Stimulated activated CD4-positive, alpha-beta T cell treated with anti-CD3 and anti-CD28 coated beads, TNF-alpha, amount 100 ng/mL, for 48 hours (primary cell): Measurements from ENCODE around the gene CAPN7.

Source experiments
- DNase-seq, 3 donors: peaks; one replicate each; pipeline ENCODE4 v3.0.0-alpha.2; 2020; ENCODE audit warnings: low read depth in 3 of 3

Gene CAPN7

DNA sequence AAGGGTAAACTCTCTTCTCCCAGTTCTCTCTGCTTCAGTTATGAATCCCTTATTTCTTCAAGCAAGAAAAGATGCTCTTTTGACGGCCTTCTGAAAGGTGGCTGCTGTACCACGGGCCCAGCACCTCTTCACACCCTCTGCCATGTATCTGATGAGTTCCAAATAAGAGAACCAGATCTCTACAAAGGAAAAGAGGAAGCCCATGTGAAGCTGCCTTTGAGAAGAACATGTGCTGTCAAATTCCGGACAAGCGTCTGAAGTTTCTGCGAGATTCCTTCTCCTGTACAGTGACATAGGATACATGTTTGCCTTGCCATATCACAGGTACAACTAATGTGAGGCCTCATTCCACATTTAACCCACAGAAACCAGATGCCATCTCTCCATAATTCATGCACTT lies 67.2 kb downstream of the CAPN7 start:
- no peak for DNase-seq

DNA sequence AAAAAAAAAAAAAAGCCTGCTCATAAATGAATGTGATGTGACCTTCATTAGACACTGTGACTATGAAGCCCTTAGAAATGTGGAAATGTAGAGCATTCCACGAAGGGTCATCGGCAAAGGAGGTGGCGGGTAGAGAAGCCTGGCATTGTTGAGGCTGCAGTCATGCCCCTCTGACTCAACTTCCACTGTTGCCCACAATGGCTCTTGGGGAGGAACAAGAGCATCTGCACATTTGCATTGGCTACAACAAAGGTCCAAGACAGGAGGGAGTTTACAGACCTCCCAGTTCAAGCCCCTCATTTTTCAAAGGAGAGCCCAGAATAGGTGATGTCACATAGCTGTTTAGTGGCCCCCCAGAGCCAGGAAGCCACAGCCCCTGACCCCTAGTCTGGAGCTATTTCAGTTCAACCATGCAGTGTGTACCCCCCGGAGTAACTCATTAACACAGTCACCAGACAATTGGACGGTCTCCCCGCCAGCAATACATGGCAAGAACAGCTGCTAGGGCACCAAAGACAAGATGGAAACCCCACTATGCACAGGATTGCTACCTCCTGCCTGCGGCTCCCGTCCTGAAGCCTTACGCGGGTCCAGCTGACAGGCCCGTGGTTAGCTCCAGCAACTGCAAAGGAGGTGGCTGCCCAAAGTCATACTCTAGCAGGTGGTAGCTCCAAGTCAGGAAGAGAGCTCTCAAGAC lies 70.1 kb downstream of the CAPN7 start:
- DNase-seq: no peak

DNA sequence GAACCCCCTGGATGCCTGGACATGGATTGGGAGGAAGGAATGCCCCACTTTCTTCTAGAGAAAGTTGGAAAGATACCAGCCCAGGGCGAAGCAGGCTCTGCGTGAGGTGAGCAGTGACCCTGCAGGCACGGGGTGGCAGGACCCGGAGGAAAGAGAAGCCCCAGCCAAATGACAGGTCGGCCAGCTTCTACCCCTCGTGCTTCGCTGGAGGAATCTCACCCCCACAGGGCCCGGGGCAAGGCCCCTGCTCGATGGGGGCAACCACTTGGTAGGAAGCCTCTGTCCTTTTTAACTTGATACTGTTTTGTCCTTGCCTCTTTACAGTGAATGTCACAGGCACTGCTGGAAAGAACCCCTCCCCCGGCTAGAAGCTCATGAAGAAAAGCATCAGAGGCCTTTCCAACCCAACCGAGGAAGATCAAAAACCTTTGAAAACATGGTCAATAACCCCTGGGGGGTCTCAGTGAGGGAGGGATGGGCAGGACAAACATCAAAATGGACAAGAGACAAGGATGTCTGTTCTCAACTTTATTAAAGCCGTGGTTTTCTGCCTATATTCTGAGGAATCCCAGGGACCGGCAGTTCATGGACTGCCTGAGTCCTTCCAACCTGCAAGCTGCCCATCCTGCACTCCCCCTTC lies 71.9 kb downstream of the CAPN7 start:
- no peak for DNase-seq

DNA sequence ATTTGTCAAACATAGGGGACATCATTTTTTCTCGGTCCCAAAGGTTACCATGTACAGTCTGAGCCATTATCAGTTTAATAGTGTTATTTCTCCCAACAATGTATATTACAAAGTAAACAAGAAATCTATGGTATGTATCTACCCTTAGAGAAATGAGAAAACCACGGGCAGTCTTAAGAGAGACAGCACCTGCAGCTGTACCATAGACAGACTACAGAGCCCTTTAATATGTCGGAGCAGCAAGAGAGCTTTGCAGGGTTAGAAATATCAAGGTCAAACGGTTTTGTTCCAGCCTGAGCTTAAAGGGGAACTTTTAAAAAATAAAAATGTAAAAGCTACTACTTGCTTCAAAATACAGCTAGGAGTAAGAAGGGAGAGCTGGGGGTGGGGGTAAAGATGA lies 73.2 kb downstream of the CAPN7 start:
- no peak for DNase-seq

DNA sequence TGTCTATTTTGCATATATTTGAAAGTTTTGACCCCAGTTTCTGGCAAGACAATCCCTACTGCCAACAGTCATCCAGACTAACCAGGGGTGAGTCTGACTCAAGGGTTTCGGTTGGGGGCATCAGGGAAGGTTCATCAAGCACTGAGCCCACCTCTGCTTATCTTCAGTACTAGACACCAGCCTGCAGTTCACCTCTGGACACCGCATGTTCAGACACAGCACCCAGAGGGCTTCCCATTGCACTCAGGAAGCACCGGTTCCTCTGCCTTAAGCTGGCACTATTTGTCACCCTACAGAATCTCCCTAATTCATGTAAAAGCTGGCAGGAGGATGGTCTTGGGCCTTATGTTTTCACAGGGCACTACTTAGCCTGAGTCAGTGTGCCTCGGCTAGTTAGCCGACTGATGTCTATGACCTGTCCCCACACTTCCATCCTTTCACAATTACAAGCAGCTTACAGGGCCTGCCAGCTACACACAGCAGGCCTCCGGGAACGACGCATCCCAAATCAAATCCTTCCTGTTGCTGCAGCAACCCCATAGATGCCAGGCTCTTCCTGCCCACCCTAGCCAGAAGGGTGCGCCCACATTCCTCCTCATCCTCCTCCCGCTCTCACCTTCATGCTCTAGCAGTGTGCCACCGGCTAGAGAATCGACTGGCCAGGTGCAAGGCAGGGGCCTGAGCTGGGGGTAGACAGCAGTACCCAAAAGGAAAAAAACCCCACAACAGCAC lies 73.8 kb downstream of the CAPN7 start:
- DNase-seq: no peak

DNA sequence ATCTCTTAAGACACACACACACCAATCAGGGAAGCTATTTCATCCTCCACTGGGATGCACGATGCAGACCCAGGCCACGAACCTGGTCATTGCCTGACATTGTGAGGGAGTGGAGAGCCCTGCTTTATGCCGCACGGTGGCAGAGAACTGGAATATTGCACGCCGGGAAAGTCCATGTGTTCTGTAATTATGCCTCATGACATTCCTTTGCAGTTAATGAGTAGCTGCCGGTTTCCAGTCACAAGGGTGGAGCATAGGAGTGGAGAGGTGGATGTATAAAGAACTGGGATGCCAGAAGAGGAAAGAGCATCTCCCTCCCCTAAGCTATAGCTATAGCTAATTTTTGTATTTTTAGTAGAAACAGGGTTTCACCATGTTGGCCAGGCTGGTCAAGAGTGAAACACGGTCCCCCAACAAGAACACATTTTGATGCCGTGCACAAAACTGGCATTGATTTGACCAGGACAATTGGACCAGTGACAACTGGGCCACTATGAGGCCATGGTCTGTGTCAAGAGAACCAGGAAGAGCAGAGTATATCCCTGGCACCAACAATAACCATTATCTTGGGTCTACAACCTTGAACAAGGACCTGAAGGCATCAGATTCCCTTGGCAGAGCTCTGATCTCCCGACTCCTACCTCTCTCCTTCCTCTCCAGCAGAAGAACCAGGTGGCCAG lies 74.9 kb downstream of the CAPN7 start:
- no peak for DNase-seq

DNA sequence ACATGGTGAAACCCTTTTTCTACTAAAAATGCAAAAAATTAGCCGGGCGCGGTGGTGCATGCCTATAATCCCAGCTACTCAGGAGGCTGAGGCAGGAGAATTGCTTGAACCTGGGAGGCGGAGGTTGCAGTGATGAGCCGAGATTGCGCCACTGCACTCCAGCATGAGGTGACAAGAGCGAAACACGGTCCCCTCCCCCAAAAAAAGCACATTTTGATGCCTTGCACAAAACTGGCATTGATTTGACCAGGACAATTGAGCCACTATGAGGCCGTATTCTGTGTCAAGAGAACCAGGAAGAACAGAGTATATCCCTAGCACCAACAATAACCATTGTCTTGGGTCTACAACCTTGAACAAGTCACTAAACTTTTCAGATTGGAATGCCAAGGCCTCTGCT lies 75.8 kb downstream of the CAPN7 start:
- no peak for DNase-seq

DNA sequence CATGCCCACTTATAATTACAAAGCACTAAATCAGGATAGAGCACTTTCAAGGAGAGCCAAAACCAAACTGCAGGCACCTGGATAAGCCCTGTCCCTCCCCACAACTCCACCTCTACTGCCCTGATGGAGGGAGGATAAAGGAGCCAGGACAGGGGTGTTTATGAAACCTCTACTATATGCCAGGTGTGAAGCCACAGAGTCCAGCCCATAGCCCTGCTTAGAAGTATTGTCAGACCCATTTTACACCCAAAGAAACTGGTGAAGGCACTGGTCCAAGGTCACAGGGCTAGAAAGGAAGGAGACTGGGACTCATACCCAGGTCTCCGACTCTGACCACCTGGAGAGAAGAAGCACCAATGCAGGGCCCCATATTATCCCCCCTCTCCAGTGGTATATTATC lies 77.7 kb downstream of the CAPN7 start:
- DNase-seq: no peak

DNA sequence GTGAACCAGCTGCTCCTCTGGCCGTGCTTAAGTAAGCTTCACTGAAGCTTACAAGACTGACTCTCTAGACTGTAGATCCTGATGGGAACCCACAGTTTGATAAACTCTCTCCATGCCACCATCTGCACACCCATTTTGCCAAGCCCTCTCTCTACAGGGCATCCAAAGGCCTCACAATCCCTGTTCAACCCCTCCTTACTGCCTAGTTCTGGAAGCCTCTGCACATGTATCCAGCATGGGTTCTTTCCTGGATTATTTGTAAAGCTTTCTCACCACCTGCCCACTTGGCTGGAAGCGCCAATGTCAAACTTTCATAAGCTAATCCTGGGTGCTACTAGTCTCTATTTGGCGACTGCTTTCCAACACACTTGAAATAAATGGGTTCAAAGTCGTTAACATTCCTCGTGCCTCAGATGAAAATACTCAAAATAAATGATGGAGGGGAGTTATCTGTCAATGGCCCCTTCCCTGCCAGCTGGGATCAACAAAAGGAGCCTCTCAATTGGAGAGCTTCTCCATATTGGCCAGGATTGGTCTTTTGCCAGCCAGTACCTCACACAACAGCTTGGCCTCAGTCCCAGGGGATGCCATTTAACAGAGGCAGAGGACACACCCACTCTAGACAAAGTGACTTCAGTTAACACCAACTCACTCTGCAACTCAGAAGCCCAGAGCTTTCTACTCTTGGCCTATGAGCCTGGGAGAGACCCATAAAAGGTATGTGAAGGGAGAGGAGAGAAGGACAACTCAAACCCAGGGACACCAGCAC lies 78.3 kb downstream of the CAPN7 start:
- no peak for DNase-seq

DNA sequence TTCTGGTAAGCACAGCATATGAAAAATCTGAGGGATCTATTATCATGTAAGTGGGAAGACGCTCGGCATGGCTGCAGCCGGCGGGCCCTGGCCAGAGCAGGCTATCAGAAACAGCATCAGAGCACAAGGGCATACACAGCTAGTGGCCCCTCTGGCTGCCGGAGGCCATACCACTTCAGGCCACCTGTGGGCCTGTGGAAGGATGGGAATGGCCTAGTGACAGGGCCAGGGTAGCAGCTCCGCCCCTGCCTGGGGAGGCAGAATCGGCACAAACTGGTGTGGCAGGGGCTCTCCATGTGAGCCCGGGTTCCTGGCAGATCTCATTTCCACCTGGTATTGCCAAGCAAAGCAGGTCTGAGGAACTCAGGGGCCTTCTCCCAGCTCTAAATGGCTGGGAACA lies 80.0 kb downstream of the CAPN7 start:
- no peak for DNase-seq

DNA sequence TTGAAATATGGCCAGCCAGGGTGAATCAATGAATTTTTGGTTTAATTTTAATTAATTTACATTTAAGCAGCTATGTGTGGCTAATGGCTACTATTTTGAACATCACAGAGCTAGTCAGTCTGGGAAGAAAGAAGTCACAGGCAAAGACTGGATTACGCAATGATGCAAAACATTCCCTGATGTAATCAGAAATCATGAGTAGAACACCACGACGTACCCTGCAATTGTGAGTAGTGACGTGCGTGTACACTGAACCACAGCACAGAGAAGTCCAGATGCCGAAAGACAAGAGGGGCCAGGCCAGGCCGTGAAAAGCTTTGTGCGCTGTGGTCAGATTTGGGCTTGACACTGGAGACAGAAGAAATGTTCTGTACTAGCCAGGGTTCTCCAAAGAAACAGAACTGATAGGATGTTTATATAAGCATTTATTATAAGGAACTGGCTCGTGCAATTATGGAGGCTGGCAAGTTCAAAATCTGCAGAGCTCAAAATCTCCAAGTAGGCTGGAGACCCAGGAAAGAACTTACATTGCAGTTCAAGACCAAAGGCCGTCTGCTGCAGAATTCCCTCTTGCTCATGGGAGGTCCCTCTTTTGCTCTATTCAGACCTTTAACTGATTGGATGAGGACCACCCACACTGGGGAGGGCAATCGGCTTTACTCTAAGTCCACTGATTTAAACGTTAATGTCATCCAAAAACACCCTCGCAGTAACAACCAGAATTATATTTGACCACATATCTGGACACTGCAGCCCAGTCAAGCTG lies 81.7 kb downstream of the CAPN7 start:
- DNase-seq: no peak

DNA sequence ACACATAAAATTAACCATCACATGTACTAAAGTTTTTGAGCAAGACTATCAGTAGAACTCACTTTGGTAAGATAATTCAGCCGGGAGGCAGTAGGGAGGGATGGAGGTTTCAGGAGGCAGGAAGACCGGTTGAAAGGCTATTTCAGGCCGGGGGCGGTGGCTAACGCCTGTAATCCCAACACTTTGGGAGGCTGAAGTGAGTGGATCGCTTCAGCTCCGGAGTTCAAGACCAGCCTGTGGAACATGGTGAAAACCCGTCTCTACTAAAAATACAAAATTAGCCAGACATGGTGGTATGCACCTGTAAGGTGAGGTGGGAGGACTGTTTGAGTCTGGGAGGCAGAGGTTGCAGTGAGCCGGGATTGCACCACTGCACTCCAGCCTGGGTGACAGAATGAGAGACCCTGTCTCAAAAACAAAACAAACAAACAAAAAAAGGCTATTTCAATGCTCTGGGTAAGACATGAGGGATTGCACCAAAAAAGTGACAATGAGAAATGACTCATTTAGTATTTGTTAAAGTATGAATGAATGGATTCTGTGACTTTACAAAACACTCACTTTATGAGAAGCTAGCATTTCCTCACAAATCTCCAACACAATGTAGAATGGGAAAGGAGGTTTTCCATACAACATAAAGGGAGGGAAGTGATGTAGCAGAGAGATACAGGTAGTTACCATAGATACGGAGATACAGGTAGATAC lies 82.4 kb downstream of the CAPN7 start:
- no peak for DNase-seq

DNA sequence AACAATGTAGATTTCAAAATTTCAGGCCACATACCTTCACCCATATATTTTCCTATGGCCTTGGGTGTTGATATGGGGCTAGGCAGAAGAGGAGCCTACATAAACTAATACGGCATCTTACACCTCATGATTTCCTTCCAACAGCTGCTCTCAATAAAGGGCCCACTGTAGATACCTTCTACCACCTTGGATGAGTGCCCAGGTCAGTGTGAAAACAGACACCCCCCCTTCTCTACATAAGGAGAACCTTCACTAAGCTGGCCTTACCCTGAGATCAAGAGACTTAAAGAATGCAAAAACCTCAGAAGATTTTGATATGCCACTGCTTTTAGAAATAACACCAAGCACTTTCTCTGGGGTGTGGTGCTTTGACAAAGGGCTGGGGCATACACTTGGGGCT lies 83.6 kb downstream of the CAPN7 start:
- DNase-seq: no peak

DNA sequence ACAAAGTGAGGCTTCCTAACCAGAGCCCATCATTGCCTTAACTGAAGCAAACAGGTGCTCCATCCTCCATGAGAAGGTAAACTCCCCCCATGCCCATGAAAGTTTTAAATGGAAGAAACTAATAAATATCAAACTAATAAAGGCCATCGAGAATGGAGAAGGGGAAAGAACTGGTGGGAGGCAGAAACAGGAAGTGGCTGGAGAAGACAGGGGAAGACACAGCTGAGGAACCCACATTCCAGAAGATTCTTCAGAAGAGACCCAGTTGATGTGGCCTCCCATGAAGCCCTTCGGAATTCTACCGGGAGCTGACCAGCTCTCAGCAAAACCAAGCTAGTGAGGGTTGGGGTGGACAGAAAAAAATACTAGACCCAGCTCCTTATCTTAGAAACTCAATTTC lies 84.7 kb downstream of the CAPN7 start:
- no peak for DNase-seq

DNA sequence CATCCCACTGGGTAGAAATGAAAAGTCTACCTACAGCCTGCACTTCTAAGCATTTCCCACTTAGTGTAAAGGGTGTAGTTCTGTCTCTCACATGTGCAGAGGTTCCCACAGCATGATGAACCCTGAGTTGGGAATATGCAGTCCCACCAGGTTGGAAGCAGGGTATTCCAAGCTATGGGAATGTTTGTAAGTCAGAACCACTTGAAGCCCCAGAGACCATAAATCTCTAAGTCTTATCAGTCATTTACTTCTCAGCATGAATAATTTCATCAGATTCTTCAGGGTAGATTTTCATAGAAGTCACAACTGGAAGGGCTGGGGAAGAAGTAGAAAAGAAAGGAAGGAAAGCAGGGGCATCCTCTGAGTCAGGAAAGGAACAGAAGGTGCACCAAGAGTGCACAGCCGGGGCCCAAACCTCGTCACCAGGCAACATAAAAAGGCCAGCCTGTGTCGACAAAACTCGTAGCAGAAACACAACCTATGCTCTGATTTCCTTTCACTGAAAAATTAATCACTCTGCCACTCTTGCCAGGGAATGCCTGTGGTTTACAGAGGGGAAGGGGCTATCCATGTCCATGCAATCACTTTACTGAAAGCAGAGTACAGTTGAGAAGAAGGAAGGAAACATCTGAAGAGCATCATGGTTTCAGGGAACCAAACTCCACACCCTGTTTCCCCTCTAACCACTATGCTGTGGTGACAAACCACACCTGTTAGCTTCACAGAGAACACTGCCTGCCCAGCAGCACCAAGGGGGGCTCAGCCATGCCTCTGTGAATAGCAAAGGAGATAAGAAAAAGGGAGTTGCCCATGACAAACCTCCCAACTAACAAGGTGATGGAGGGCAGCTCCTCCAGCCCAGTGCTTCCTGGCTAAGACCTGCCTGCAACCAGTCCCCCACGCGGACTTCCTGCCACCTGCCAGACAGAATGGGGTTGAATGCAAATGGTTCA lies 85.8 kb downstream of the CAPN7 start:
- DNase-seq: peak in 1 of 3 donors; percentile 29

DNA sequence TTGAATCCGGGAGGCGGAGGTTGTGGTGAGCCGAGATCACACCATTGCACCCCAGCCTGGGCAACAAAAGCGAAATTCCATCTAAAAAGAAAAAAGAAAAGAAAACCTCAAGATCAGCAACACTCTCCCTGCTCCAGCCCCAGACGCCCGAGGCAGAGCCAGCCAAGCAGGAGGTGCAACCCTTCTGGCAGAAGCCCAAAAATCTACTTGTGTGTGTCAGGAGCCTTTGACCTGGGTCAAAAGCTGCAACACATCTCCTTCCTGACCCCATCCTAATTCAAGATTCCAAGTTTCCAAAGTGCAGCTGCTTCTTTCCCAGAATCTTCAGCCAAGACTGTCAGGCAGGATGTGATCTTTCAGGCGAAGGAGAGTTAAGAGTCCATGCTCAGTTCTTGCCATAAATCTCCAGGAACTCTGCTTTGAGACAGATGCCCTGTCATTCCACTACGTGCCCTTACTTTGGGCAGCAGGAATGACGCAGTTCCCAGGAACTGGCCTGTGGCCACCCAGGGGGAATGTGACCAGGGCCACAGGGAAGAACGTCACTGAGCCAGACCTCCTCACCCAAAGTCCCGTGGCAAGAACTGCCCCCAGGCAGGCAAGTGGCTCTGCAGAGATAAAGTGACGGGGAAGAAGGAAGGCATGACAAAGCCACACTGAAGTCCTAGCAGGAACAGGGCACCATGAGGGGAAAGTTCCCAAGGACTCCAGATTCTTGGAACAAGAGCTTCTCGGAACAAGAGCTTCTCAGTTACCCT lies 86.9 kb downstream of the CAPN7 start:
- no peak for DNase-seq

DNA sequence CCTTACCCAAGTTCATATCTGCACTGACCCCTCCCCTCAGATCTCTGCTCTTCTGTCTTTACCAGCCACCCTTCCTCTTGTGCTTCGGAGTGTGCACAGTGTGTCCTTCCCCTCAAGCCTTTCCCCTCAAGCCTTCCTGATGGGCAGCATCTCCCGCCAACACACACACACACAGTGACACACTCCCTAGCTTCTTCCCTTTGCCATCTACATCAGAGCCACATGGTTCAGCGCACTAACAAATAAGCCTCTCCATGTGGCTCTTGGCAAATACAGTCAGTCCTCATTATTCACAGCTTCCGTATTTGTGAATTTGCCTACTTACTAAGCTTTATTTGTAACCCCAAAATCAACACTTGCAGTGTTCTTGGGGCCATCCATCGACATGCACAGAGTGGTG lies 88.9 kb downstream of the CAPN7 start:
- DNase-seq: no peak

DNA sequence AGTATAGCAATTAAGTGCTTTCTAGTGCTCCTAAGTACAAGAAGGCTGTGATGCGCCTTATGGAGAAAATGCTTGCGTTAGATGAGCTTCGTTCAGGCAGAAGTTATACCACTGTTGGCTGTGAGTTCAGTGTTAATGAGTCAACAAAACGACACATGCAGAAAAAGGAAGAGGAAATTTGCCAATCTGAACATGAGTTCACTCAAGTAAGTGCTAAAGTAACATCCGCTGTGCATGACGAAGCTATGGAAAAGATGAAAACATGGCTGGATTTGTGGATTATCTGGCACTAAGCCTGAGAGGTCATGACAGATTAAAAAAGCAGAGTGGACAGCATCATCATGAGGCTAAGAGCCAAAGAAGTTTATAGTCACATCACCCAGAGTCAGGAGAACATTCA lies 89.5 kb downstream of the CAPN7 start:
- no peak for DNase-seq
